GM19025 (cell line): ENCODE data around the gene ACO1.

Experiments used
- ATAC-seq: cut with Tn5 transposase; IDR thresholded peaks from one replicate; pipeline ENCODE4 v1.9.1; 2021; ENCODE audit warnings: mild to moderate bottlenecking, low read depth, moderate library complexity; ENCODE audit not compliant: unreplicated experiment

ACO1 gene

GRCh38 chr9:32483343-32483742 is 98.9 kb downstream of the ACO1 start:
- no peak for ATAC-seq

DNA sequence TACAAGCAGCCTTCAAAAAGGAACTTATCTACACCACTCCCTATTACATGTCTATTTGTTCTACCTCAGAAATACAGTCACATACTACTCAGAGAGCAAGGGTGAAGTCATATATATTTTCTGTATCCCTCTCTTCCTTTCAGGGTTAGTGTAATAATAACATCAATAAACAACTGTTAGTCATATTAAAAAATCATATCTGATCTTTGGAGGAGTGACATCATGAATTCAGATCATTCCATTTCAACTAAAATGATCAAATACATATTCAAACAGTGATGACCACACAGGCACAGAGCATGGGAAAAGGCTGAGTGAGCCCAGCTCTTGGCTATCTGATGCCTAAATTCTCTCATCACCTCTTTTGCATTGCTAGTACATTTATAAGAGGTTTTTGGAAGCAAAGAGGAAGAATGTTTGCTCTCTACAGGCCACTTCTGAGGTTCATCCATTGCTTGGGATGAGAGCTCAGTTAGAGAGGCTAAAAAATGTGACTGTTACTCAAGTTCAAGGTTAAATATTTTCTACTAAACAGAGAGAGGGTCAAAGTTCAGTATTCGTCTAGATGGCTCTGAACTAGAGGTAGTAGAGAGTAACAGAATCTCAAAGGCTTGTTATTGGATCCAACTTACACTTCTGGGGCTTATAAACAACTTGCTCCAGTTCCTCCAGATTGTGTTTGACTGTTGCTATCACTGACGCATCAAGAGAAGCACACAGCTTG is 102.6 kb downstream of the ACO1 start:
- no peak for ATAC-seq

- ATAC-seq: no peak
Observed at GRCh38 chr9:32487981-32488380, 103.5 kb downstream of the ACO1 start.

GRCh38 chr9:32490601-32491000 is 106.2 kb downstream of the ACO1 start:
- ATAC-seq: no peak

- ATAC-seq: no peak
Observed at GRCh38 chr9:32497921-32498320, 113.5 kb downstream of the ACO1 start.

DNA sequence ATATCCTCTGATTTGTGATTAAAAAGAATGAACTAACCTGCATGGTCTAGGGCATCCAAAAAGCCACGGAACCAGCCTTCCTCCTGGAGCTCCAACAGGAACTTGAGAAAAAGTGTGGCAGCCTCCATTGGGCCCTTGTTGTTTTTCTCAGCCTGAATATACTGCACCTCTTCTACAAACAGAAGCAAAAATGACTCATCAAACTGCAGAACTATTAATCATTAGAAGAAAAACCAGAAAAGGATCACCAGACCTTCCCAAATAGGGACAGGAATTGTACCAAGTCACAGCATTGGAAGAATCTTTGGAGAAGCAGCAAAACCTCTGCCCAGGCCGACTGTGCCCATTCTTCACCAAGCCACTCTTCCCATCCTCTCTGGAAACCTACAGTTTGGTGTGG is 116.3 kb downstream of the ACO1 start:
- no peak for ATAC-seq

DNA sequence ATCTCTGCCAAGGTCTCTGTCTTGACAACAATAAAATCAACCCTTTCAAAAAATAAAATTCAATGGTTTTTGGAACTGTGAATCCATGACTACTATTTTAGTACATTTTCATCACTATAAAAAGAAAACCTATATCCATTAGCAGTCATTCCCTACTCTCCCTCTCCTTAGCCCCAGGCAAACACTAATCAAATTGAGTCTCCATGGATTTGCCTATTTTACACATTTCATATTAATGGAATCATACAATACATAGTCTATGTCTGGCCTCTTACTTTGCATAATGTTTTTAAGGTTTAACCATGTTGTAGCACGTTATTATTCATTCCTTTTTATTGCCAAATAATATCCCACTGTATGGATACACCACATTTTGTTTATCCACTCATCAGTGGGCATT is 117.4 kb downstream of the ACO1 start:
- no peak for ATAC-seq

DNA sequence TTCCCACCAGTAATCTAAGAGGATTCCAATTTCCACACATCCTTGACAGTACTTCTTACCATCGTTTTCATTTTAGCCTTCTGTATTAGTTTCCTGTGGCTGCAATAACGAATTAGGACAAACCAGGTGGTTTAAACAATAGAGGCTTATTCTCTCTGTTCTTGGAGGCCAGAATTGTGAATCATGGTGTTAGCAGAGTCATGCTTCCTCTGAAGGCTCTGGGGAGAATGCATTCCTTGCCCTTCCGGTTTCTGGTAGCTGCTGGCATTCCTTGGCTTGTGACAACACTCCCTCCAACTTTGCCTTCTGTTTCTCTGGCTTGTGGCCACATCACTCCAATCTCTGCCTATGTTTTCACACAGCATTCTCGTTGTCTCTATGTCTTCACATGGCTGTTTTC is 118.0 kb downstream of the ACO1 start:
- no peak for ATAC-seq

DNA sequence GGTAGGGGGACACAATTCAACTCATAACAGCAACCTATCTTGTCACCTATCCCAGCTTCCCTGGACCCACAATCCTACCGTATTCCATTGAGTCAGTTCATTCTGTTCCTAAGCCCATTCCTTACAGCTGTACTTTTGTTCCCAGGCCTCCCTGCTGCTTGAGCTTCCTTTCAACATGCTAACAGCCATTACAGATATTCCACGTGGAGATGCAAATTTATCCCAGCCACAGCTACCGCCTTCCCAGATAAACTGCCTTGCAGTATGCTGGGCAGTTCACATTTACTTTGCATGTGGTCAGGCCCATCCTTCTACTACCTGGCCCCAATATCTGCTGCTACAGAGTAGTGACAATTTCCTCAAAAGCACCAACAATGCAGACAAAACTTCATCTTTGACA is 118.6 kb downstream of the ACO1 start:
- ATAC-seq: no peak
